Retinal pigment epithelial cell (primary cell): Measurements from ENCODE around the gene SND1.
A peak's percentile ranks its signal among the peaks of the same experiment; 100 is the strongest.

Experiments
- DNase-seq: peaks from one replicate; pipeline ENCODE4 v3.0.0-alpha.2; 2010; ENCODE audit warnings: low read depth
- H3K4me3 ChIP-seq: 2 replicates; pipeline ENCODE4 v1.5.1; 2011; ENCODE audit warnings: mild to moderate bottlenecking, low read length, control low read depth, moderate library complexity
- TF ChIP-seq, protein P1 (sequence below): conservative IDR thresholded peaks from 2 replicates; pipeline ENCODE4 v1.5.1; 2011; ENCODE audit warnings: low read depth, low read length, control low read depth, inconsistent platforms

The SND1 gene

DNA sequence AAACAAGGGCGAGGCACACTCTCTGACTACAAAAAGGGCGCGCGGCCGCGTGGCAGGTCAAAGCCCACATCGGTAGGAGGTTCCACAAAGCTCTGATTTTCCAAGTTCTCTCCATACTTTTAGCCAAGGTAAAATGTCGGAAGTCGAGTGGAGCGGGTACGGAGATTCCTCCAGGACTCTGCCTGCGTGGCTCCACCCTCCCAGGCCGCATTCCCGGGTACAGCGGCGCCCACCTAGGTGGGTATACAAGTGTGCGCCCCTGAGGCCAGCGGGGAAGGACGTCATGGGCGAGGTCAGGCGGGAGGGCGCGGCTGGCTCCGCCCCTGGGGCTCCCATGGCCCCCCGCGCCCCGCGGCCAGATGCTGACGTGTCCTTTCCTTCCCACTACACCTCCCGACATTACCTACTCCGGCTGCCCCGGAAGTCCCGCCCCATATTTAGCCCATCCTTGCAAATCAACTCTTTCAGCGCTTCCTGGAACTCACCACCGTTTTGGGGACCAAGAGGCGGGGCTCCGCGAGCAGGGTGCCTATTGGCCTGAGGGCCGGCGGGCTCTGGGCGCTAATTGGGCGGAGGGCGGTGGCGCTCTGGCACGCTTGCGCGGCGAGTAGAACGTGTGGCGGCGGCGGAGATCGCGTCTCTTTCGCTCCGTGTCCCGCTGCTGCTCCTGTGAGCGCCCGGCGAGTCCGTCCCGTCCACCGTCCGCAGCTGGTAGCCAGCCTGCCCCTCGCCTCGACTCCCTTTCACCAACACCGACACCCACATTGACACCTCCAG is at the start of gene SND1:
Gene SND1, plus strand, starts transcription at position 639 of the 777 bp plus-strand sequence. CDS start 180 bp downstream, outside the sequence.
- DNase-seq, result peak; percentile 98
- H3K4me3 ChIP-seq, result peak within 1 kb of the TSS; percentile 99
- TF ChIP-seq, protein P1, sequence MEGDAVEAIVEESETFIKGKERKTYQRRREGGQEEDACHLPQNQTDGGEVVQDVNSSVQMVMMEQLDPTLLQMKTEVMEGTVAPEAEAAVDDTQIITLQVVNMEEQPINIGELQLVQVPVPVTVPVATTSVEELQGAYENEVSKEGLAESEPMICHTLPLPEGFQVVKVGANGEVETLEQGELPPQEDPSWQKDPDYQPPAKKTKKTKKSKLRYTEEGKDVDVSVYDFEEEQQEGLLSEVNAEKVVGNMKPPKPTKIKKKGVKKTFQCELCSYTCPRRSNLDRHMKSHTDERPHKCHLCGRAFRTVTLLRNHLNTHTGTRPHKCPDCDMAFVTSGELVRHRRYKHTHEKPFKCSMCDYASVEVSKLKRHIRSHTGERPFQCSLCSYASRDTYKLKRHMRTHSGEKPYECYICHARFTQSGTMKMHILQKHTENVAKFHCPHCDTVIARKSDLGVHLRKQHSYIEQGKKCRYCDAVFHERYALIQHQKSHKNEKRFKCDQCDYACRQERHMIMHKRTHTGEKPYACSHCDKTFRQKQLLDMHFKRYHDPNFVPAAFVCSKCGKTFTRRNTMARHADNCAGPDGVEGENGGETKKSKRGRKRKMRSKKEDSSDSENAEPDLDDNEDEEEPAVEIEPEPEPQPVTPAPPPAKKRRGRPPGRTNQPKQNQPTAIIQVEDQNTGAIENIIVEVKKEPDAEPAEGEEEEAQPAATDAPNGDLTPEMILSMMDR, result no peak

GRCh38 chr7:127608446-127608845 is 43.5 kb upstream of the SND1 start:
- no peak overlapping the region for H3K4me3 ChIP-seq
- TF ChIP-seq, protein P1, result no peak
- no peak for DNase-seq

DNA sequence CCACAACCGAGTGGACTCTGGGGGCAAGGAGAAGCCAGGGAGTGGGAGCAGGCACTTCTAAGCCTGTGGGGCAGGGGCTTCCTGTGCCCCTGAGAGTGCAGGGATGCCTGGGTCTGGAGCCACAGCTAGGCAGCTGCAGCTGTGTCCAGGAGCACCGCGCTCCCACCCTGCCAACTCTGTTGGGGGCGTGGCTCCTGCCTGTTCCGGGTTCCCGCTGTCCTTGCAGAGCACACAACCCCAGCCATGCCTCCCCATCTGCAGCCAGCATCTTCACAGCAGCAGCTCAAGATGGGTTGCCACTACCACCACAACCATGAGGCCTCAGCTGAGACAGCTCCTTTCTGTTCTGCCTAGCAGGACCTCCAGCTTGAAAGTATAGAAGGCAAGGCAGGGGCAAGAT is 42.7 kb upstream of the SND1 start:
- DNase-seq, result no peak
- H3K4me3 ChIP-seq, result no peak overlapping the region
- TF ChIP-seq, protein P1, result no peak

- H3K4me3 ChIP-seq, result no peak overlapping the region
- DNase-seq, result no peak
- TF ChIP-seq, protein P1, result no peak
Observed at GRCh38 chr7:127612263-127612662, 39.7 kb upstream of the SND1 start.

DNA sequence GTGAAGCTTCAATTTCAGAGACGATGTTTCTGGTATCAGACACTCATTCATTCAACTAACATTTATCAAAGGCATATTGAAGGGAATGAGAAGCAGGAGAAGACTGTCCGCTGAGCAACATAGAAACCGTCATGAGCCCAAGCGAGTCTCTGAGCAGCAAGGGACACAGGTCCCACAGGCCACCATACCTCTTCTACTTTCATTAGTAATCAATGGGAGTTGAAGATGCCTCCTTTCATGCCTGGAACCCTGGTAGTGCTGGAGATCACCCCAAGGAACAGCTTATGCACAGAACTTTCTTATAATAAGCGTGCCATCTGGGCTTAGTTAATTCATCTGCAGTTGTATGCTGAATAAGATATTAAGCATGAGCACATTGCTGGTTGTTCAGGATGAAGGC is 35.3 kb upstream of the SND1 start:
- TF ChIP-seq, protein P1, result no peak
- H3K4me3 ChIP-seq, result no peak overlapping the region
- DNase-seq, result no peak

DNA sequence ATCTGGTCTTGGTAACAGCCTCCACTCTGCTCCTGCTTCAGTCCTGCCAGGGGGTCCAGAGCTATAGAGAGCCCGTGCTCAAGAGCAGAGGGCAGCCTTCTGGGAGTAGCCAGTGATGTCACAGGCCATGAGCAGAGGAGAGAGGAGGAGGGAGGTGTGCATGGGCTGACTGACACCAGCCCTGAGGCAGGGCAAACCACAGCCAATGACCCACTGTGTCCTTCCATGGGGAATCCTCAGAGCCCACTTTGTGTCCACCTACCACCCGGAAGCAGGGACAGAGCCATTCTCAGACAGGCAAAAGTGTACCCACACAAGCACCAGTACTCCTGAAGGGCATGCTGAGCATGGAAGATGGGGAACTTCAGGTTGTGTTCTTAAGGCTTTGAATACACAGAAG is 34.0 kb upstream of the SND1 start, which contains the start of gene PAX4:
Gene PAX4, minus strand, starts transcription at position 101 of the 400 bp plus-strand sequence. CDS start 2,214 bp downstream, outside the sequence.
- no peak for DNase-seq
- TF ChIP-seq, protein P1, result no peak
- H3K4me3 ChIP-seq, result no peak within 1 kb of the TSS

- no peak for DNase-seq
- TF ChIP-seq, protein P1, result no peak
- H3K4me3 ChIP-seq, result no peak overlapping the region
Observed at GRCh38 chr7:127618775-127619174, 33.2 kb upstream of the SND1 start.
